Suprapubic skin (tissue), 4 donors: ENCODE data around the gene TRIM7.

Experiments
- CTCF ChIP-seq, 2 donors: fragments of 200-600 bp in 1 of 2; fragments of 450-650 bp in 1 of 2; sonication (generic) in 1 of 2; IDR thresholded peaks; one replicate each; pipeline ENCODE4 v1.5.1; 2016 to 2019; ENCODE audit warnings: antibody characterized with exemption in 2 of 2, mild to moderate bottlenecking in 1 of 2, moderate library complexity in 1 of 2
- EP300 ChIP-seq: sonication (generic); formaldehyde crosslinking; IDR thresholded peaks from one replicate; pipeline ENCODE4 v1.6.1; 2017; ENCODE audit warnings: antibody characterized with exemption
- POLR2AphosphoS5 ChIP-seq, 3 donors: sonication (generic); formaldehyde crosslinking; IDR thresholded peaks; one replicate each; pipeline ENCODE4 v1.6.1; 2017; ENCODE audit warnings: antibody characterized with exemption in 3 of 3

- TF ChIP-seq CTCF (IDR thresholded peaks at IDR 0.05) (no peak), EP300 (no peak), POLR2AphosphoS5 (IDR thresholded peaks at IDR 0.05) (no peak)
These were observed 2.9 kb upstream of the TRIM7 start for GRCh38 chr5:181207960-181208253.
